DMS 273 (cell line): Measurements from ENCODE around the gene DGKI.
A peak's percentile ranks its signal among the peaks of the same experiment; 100 is the strongest.

Source experiments
- DNase-seq: peaks from one replicate; lab custom pipeline; 2025; ENCODE audit not compliant: unreplicated experiment; lab: John Stamatoyannopoulos, UW

The DGKI gene

DNA sequence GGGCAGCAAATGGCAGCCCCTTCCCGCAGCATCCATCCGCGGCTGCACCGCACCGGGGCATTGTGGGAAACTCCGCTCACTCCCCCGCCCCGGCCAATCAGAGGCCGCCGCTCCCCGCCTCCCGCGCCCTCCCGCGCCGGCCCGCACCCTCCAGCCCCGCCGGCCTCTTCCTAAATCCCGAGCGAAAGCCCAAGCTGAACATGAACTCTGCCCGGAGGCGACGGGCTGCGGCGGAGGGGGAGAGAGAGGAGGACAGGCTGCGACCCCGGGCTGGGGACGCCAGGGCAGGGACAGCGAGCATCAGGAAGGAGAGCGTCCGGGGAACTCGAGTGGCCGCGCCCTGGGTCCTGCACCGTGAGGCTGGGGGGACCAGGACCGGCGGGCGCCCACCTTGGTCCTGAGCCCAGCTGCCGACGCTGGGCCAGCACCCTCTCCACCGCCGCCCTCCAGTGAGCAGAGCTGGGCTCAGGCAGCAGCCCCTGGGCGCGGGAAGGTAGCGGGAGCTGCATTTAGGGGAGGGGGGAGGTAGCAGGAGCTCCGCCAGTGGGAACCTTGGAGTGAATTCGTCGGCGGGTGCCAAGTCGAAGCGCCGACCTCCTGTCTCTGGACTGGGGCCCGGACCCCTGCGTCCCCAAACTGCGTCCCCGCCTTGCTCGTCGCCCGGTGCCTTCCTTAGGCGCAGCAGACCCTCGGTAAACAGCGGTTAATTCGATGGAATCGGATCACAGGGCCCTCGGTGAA, at the start of gene DGKI:
TSS of gene DGKI (minus strand) at position 148 of the 741 bp plus-strand sequence.
- DNase-seq, result peak; percentile 45

GRCh38 chr7:137895301-137896221, 48.8 kb upstream of the DGKI start:
- no peak for DNase-seq

- DNase-seq, result no peak
These were observed 46.5 kb upstream of the DGKI start for GRCh38 chr7:137893143-137893742.

GRCh38 chr7:137891016-137891655, 44.4 kb upstream of the DGKI start:
- no peak for DNase-seq

DNA sequence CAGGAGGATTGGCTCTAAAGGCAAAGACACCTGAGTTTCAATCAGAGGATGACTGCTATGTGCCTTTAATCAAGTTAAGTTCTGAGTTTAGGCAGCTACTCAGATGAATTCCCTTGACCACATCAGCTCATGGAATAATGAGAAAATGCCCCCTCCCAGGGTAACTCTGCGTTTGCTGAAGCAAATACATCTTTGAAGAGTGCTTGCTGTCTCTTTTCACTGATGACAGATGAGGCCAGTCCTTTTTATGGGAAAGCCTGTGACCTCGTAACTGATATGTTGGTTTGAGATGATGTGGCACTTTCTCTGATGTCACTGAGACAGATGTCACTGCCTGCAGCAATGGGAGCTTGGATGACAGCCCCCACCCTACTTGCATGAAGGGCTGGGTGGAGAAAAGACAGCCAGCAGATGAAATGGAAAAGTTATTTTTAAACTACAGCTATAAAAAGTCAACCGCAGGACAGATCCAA, 43.7 kb upstream of the DGKI start:
- DNase-seq, result no peak

GRCh38 chr7:137888241-137888640, 41.5 kb upstream of the DGKI start:
- no peak for DNase-seq

GRCh38 chr7:137886746-137887145, 40.0 kb upstream of the DGKI start:
- peak; percentile 44 for DNase-seq

DNA sequence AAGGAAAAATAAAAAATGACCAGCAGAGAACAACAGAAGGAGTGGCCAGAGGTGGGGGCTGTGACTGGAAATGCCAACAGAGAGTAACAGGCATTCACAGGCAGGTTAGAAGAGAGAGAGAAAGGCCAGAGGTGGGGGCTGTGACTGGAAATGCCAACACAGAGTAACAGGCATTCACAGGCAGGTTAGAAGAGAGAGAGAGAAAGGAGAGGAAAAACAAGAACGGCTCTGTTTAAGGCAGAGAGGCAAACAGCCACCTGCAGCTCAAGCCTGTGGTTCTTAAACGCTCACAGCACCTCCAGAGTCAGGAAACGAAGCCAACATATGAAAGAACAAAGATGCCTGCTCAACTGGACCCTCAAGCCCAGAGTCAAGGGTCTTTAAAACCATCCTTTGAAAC, 39.5 kb upstream of the DGKI start:
- no peak for DNase-seq

DNA sequence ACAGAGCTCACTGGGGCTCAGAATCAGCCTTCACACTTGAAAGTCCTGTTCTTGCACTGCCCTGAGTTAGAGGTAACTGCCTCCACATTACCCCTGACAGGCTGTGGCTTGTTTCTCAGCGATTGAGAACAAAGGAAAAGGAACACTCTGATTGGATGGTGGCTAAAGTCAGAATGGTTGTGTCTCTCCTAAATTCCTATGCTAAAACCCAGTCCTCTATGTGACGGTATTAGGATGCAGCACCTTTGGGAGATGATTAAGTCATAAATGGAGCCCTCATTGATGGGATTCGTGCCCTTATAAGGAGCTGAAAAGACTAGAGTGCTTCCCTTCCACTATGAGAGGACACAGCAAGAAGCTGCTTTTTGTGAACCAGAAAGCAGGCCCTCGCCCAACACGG, 38.9 kb upstream of the DGKI start:
- no peak for DNase-seq

DNA sequence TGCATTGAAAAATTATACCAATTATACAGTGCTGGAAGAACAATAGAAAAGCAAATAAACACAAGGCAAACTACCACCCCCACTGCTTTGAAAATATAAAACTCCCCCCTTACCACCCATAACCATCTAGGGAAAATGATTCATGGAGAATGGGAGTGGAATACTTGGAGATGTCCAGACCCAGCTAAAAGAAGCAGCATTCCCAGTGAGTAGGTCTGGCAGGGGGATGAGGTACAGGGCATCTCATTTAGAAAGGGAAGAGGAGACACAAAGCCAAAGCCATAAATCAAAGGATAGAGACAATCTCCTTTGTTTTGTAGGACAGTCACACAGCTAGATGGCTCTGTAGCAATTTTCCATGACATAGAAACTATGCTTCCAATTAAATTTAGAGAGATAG, 36.0 kb upstream of the DGKI start:
- DNase-seq, result no peak

- no peak for DNase-seq
These were observed 35.5 kb upstream of the DGKI start for GRCh38 chr7:137882261-137882668.

DNA sequence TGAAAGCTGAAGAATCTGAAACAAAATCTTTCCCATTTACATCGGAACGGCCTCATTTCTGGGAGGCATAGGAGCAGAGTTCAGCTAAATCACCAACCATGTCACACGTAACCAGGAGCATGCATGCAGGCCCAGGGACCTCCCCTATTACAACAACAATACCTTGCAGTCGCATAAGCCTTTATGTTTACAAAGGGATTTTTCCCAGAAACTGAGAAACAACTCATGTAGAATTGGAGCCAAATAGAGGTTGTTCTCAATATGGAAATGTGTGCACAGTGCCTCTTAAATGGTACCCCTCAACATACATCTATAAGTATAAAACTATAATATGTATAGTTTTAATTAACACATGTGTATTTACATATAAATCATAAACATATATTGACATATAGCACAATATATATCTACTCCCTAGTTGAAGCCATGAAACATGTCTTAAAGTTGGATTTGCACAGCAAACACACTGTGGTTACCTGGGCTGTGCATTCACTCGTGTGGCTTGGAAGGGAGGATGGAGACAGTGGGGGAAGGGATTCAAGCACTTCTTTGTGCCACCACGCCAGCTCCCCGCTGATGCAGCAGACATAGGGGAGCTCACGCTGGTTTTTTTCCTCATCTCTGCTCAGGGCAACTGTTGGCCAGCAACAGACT, 35.0 kb upstream of the DGKI start:
- no peak for DNase-seq

GRCh38 chr7:137880432-137880831, 33.7 kb upstream of the DGKI start:
- DNase-seq, result no peak

DNA sequence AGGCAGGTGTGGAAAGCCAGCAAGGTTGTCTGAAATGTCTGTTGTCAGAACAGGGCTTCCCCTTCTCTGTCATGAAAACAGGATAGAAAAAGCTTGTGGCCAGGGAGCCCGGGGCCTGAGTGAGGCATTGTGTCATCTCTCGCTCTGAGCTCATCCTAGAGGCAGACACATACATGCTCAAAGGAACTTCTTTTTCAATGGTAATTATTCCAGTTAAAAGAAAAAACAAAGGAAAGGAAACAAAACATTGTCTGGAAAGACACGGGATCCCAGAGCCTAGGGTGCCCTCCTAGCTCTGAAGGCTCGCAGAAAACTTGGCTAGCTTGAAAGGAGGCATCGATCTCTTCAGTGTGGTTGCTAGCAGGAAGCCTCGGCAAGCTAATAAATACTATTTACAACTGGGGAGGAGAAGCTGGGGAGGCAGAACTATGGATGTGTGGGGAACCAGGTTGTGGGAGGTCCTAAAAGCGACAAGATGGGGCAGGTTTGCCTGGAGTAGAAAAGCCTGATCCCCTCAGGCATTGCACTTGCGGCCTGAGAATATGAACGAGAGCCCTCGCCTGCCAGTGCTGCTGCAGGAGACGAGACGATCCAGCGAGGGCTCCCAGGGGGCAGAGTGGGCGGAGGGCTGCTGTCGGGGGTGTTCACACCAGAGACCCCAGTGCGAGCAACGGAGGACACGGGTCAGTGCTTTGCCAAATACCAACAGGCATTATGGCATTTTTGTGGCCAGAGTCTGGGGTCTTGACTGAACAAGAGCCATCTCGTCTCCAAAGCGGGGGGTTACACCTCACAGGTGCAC, 32.8 kb upstream of the DGKI start:
- DNase-seq, result no peak

GRCh38 chr7:137878333-137878961, 31.7 kb upstream of the DGKI start:
- DNase-seq, result no peak

GRCh38 chr7:137877027-137877675, 30.4 kb upstream of the DGKI start:
- DNase-seq, result no peak

- no peak for DNase-seq
These were observed 29.0 kb upstream of the DGKI start for GRCh38 chr7:137875746-137876145.

DNA sequence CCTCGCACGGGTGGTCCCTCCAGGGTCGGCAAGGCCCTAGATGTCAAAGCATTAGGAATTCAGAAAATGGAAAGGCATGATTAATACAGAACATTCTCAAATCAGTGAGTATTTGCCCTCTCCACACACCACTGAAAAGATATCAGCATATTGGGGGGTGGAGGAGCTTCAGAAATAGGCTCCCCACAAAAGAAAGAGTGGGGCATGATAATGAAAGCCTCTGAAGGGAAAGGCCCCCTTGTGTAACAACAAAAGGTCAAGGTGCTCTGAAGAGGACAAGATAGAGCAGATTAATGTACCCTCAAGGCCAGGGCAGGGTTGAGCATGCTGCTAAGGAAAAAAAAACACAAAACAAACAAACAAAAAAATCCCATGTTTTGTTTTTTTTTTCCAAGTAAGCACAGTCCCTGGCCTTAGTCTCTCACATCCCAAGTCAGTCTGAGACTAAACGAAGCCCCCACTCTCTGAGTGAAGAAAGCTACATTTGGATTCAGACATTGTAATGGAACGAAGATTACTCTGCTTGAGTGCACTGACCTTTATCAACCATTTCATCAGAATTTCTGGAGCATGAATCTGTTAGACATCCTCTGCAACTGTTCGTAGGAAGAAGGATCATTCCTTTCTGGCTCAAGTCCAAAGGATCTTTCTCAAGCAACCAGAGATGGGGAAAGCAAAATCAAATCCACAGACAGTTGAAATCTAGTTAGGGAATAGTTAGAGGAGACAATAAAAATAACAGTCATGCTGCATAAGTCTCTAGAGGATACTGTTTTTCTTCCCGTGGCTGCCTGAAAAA, 27.4 kb upstream of the DGKI start:
- peak; percentile 12 for DNase-seq
